ENCODE measurements around the gene TCAF1.

DNA sequence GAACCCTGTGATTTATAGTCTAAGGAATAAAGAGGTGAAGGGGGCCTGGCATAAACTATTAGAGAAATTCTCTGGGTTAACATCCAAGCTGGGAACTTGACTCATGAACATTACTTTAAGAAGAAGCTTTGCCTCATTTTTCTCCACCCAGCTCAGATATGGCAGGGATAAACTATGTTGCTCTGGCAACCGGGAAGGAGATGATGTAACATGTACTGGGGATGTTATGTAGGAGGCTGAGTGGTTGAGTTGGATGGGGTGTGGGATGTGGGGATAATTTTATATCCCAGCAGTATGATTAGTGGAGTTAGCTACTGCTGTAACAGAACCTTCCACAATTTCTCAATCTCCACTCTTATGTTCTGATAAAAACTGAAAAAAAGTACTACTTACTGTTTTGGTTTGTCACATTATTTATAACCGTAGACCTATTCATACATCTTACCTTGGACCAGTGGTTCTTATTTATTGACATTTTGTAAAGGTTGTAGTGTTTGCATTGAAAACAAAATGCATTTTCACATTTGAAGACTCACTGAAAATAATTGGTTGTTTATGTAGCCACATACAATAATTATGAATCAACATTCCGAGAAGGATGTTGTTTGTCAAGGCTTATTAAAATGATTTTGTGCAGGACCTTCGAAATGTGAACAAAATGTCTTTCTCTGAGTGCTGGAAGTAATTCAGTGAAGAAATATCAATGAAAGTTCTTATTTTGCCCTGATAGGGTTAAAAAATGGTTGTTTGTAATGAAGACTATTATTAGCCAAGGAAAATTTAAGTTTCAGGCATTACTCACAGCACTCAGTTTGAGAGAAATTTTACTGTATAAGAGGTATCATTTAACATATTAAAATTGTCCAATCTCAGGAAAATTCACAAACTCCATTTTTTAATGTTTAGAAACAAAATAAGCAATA, 34.4 kb upstream of the TCAF1 start:
- TF ChIP-seq, protein P1, sequence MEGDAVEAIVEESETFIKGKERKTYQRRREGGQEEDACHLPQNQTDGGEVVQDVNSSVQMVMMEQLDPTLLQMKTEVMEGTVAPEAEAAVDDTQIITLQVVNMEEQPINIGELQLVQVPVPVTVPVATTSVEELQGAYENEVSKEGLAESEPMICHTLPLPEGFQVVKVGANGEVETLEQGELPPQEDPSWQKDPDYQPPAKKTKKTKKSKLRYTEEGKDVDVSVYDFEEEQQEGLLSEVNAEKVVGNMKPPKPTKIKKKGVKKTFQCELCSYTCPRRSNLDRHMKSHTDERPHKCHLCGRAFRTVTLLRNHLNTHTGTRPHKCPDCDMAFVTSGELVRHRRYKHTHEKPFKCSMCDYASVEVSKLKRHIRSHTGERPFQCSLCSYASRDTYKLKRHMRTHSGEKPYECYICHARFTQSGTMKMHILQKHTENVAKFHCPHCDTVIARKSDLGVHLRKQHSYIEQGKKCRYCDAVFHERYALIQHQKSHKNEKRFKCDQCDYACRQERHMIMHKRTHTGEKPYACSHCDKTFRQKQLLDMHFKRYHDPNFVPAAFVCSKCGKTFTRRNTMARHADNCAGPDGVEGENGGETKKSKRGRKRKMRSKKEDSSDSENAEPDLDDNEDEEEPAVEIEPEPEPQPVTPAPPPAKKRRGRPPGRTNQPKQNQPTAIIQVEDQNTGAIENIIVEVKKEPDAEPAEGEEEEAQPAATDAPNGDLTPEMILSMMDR (IDR thresholded peaks at IDR 0.05): no peak
- TF ChIP-seq POLR2AphosphoS5 (IDR thresholded peaks at IDR 0.05): no peak
- TF ChIP-seq POLR2A (IDR thresholded peaks at IDR 0.05): no peak
